HL-60 (cell line): ENCODE results near the gene ZNF512.

Experiments
- GABPA ChIP-seq: IDR thresholded peaks from 2 replicates; pipeline ENCODE4 v1.6.1; 2012; ENCODE audit warnings: low read depth
- POLR2AphosphoS5 ChIP-seq: IDR thresholded peaks from 2 replicates; pipeline ENCODE4 v1.6.1; 2012; ENCODE audit warnings: low read depth
- SPI1 ChIP-seq: IDR thresholded peaks from 2 replicates; pipeline ENCODE4 v1.6.1; 2012; ENCODE audit warnings: low read depth, mild to moderate bottlenecking, borderline replicate concordance
- TF ChIP-seq, protein P1 (sequence below): IDR thresholded peaks from one replicate; pipeline ENCODE4 v1.5.1; 2011; ENCODE audit warnings: low read length, control low read depth, inconsistent platforms; ENCODE audit not compliant: insufficient read depth
- TF ChIP-seq, protein P2 (sequence below): IDR thresholded peaks from 2 replicates; pipeline ENCODE4 v1.6.1; 2012; ENCODE audit warnings: low read depth; ENCODE audit not compliant: insufficient replicate concordance

DNA sequence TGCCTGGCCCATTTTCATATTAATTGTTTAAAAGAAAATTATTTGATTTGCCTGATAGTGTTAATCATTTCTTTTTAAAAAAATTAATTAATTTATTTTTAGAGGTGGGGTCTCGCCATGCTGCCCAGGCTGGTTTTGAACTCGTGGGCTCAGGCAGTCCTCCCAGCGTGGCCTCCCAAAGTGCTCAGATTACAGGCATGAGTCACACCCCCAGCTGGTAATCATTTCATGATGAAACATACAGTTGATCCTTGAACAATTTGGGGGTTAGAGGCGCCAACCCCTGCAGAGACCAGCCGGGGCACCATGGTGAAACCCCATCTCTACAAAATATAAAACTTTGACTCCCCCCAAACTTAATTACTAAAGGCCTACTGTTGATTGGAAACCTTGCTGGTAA, 53.9 kb downstream of the ZNF512 start:
- TF ChIP-seq, protein P1, sequence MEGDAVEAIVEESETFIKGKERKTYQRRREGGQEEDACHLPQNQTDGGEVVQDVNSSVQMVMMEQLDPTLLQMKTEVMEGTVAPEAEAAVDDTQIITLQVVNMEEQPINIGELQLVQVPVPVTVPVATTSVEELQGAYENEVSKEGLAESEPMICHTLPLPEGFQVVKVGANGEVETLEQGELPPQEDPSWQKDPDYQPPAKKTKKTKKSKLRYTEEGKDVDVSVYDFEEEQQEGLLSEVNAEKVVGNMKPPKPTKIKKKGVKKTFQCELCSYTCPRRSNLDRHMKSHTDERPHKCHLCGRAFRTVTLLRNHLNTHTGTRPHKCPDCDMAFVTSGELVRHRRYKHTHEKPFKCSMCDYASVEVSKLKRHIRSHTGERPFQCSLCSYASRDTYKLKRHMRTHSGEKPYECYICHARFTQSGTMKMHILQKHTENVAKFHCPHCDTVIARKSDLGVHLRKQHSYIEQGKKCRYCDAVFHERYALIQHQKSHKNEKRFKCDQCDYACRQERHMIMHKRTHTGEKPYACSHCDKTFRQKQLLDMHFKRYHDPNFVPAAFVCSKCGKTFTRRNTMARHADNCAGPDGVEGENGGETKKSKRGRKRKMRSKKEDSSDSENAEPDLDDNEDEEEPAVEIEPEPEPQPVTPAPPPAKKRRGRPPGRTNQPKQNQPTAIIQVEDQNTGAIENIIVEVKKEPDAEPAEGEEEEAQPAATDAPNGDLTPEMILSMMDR = no peak
- TF ChIP-seq POLR2AphosphoS5 = no peak
- TF ChIP-seq SPI1 = no peak
- TF ChIP-seq GABPA = no peak
- TF ChIP-seq, protein P2, sequence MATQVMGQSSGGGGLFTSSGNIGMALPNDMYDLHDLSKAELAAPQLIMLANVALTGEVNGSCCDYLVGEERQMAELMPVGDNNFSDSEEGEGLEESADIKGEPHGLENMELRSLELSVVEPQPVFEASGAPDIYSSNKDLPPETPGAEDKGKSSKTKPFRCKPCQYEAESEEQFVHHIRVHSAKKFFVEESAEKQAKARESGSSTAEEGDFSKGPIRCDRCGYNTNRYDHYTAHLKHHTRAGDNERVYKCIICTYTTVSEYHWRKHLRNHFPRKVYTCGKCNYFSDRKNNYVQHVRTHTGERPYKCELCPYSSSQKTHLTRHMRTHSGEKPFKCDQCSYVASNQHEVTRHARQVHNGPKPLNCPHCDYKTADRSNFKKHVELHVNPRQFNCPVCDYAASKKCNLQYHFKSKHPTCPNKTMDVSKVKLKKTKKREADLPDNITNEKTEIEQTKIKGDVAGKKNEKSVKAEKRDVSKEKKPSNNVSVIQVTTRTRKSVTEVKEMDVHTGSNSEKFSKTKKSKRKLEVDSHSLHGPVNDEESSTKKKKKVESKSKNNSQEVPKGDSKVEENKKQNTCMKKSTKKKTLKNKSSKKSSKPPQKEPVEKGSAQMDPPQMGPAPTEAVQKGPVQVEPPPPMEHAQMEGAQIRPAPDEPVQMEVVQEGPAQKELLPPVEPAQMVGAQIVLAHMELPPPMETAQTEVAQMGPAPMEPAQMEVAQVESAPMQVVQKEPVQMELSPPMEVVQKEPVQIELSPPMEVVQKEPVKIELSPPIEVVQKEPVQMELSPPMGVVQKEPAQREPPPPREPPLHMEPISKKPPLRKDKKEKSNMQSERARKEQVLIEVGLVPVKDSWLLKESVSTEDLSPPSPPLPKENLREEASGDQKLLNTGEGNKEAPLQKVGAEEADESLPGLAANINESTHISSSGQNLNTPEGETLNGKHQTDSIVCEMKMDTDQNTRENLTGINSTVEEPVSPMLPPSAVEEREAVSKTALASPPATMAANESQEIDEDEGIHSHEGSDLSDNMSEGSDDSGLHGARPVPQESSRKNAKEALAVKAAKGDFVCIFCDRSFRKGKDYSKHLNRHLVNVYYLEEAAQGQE = no peak
